DMS 273 (cell line): ENCODE measurements around the gene RCHY1.

Experiments
- DNase-seq: peaks from one replicate; lab custom pipeline; 2025; ENCODE audit not compliant: unreplicated experiment; lab: John Stamatoyannopoulos, UW

The RCHY1 gene

GRCh38 chr4:75429208-75429607 lies 85.0 kb downstream of the RCHY1 start:
- peak; percentile 33 for DNase-seq
